GM12864 (cell line): ENCODE data around the gene PTPRT.

Experiments
- DNase-seq: peaks from one replicate; pipeline ENCODE4 v3.0.0-alpha.2; 2011; ENCODE audit warnings: low read depth
- H3K4me3 ChIP-seq: 2 replicates; pipeline ENCODE4 v1.5.1; 2011; ENCODE audit warnings: mild to moderate bottlenecking, low read depth, low read length, control low read depth
- CTCF ChIP-seq: IDR thresholded peaks from 2 replicates; pipeline ENCODE4 v1.5.1; 2011; ENCODE audit warnings: low read depth, mild to moderate bottlenecking, moderate library complexity, low read length, control low read depth, inconsistent platforms; ENCODE audit errors: missing control alignments

Gene PTPRT

GRCh38 chr20:43055181-43055884 lies 134.4 kb downstream of the PTPRT start:
- TF ChIP-seq CTCF, result no peak
- no peak for DNase-seq
- H3K4me3 ChIP-seq, result no peak overlapping the region

GRCh38 chr20:43052532-43052931 lies 137.2 kb downstream of the PTPRT start:
- H3K4me3 ChIP-seq, result no peak overlapping the region
- no peak for DNase-seq
- TF ChIP-seq CTCF, result no peak

GRCh38 chr20:43046966-43047365 lies 142.7 kb downstream of the PTPRT start:
- DNase-seq, result no peak
- no peak overlapping the region for H3K4me3 ChIP-seq
- no peak for TF ChIP-seq CTCF

GRCh38 chr20:43043887-43044286 lies 145.8 kb downstream of the PTPRT start:
- no peak for DNase-seq
- no peak overlapping the region for H3K4me3 ChIP-seq
- TF ChIP-seq CTCF, result no peak

GRCh38 chr20:43040427-43040826 lies 149.3 kb downstream of the PTPRT start:
- H3K4me3 ChIP-seq, result no peak overlapping the region
- DNase-seq, result no peak
- no peak for TF ChIP-seq CTCF

- no peak for DNase-seq
- TF ChIP-seq CTCF, result no peak
- H3K4me3 ChIP-seq, result no peak overlapping the region
Measured at GRCh38 chr20:43037605-43038309, 151.9 kb downstream of the PTPRT start.
